ENCODE results near the gene WBP2. TPM values are rescaled to one million over a fixed set of nuclear protein-coding genes. Genes with fewer than 3 reads are reported as not detected.

Gene WBP2
- total RNA-seq, 2 donors from 2014 or later, result 74.3 to 82.7 TPM

DNA sequence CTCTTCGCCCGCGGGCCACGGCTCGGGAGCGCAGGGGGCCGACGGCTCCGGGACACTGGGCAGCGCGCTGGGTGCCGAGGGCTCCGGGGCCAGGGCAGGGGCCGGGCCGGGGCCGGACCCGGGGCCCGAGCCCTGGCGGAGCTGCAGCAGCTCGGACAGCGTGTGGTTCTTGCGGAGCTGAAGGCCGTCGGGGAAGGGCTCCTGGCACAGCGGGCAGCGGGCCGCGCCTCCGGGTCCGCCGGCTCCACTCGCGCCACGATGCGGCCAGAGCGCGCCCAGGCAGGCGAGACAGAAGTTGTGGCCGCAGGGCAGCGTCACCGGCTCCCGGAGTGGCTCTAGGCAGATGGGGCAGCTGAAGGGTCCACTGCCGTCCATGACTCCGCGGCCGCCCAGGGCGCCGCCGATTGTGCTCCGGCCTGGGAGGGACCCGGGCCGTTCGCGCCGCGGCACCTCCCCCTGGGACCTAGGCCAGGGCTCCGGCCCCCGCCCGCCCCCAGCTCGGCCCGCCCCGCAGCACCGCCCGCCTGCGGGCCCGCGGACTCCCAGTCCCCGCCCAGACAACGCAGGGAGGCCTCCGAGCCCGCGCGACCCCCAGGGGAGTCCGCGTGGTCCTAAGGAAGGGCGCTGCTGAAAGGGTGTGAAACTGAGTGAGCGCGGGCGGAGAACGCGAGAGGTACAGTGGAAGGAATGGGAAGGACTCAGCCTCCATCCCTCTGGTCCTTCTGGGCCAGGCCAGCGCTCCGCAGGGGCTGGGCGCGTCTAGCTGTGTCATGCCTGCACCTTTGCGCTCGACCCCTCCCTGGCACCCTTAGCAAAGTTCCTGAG lies 23.3 kb upstream of the WBP2 start, which contains the start of gene TRIM47:
TRIM47 (minus strand) TSS at position 408 of the 825 bp plus-strand sequence; CDS start at position 375, 33 bp downstream.
- no peaks in the 10 kb centered on the region for H3K36me3 Mint-ChIP-seq (ENCODE audit: low read depth)
- TF ChIP-seq, protein P1, sequence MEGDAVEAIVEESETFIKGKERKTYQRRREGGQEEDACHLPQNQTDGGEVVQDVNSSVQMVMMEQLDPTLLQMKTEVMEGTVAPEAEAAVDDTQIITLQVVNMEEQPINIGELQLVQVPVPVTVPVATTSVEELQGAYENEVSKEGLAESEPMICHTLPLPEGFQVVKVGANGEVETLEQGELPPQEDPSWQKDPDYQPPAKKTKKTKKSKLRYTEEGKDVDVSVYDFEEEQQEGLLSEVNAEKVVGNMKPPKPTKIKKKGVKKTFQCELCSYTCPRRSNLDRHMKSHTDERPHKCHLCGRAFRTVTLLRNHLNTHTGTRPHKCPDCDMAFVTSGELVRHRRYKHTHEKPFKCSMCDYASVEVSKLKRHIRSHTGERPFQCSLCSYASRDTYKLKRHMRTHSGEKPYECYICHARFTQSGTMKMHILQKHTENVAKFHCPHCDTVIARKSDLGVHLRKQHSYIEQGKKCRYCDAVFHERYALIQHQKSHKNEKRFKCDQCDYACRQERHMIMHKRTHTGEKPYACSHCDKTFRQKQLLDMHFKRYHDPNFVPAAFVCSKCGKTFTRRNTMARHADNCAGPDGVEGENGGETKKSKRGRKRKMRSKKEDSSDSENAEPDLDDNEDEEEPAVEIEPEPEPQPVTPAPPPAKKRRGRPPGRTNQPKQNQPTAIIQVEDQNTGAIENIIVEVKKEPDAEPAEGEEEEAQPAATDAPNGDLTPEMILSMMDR (conservative IDR thresholded peaks at IDR 0.05), result peak; percentile 29
- H3K9me3 Mint-ChIP-seq, result no peaks in the 10 kb centered on the region
- peak; percentile 87 for DNase-seq
- H3K4me3 Mint-ChIP-seq, result peak within 1 kb of the TSS; percentile 52
- H3K9ac ChIP-seq (ENCODE audit: extremely low read depth, low read length, poor library complexity, severe bottlenecking), result no peak within 1 kb of the TSS
- no peak within 1 kb of the TSS for H3K27ac ChIP-seq (ENCODE audit: low read depth, low read length)
- H3K4me1 ChIP-seq (ENCODE audit: control insufficient read depth, insufficient read depth, low read length), result no peaks in the 10 kb centered on the region
- no peak within 1 kb of the TSS for H3K4me3 ChIP-seq (ENCODE audit: low read length)
- peaks cover 50% of the 10 kb centered on the region for H3K27me3 Mint-ChIP-seq (ENCODE audit: insufficient read depth)
- H3K4me1 Mint-ChIP-seq, result peaks cover 10% of the 10 kb centered on the region
- H3K9me3 ChIP-seq (ENCODE audit: control insufficient read depth, low read length), result no peaks in the 10 kb centered on the region
- WGBS, 2 experiments (ENCODE audit: insufficient coverage in 1 of 2, insufficient read length in 1 of 2), result 8 to 13% methylated on average over 31 to 87 of the region's 87 CpGs
- no peaks in the 10 kb centered on the region for H3K36me3 ChIP-seq (ENCODE audit: control insufficient read depth, insufficient read depth, low read length)
- no peak within 1 kb of the TSS for H3K27ac Mint-ChIP-seq
- peaks cover 39% of the 10 kb centered on the region for H3K27me3 ChIP-seq (ENCODE audit: control insufficient read depth, insufficient read depth, low read length, poor library complexity, severe bottlenecking)

DNA sequence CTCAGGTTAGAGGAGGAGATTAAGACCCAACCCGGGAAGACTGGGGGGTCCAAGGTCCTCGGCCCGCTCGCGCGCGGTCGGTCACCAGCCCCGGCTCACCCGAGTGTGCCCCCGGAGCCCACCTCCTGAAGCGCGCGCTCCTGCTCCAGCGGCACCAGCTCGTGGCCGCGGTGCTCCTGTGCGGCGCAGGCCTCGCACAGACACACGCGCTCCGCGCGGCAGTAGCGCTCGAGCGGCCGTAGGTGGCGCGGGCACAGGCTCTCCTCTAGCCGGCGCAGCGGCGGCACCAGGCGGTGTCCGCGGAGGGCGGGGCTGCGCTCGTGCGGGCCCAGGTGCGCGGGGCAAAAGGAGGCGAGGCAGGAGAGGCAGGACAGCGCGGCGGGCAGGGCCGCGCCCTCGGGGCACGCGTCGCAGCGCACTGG lies 22.6 kb upstream of the WBP2 start:
- Mint-ChIP-seq H3K36me3 (ENCODE audit: low read depth) (no peaks in the 10 kb centered on the region), H3K4me3 (peak overlapping the region; percentile 52), H3K27ac (no peak overlapping the region), H3K27me3 (ENCODE audit: insufficient read depth) (peaks cover 50% of the 10 kb centered on the region), H3K4me1 (peaks cover 10% of the 10 kb centered on the region), H3K9me3 (no peaks in the 10 kb centered on the region)
- peak; percentile 95 for DNase-seq
- Histone ChIP-seq H3K4me3 (ENCODE audit: low read length) (no peak overlapping the region), H3K9me3 (ENCODE audit: control insufficient read depth, low read length) (no peaks in the 10 kb centered on the region), H3K4me1 (ENCODE audit: control insufficient read depth, insufficient read depth, low read length) (no peaks in the 10 kb centered on the region), H3K9ac (ENCODE audit: extremely low read depth, low read length, poor library complexity, severe bottlenecking) (no peak overlapping the region), H3K36me3 (ENCODE audit: control insufficient read depth, insufficient read depth, low read length) (no peaks in the 10 kb centered on the region), H3K27ac (ENCODE audit: low read depth, low read length) (no peak overlapping the region), H3K27me3 (ENCODE audit: control insufficient read depth, insufficient read depth, low read length, poor library complexity, severe bottlenecking) (peaks cover 39% of the 10 kb centered on the region)
- TF ChIP-seq, protein P1 (conservative IDR thresholded peaks at IDR 0.05), result peak; percentile 73
- 1 to 2% methylated on average over 30 to 56 of the region's 56 CpGs for WGBS, 2 experiments (ENCODE audit: insufficient coverage in 1 of 2, insufficient read length in 1 of 2)

DNA sequence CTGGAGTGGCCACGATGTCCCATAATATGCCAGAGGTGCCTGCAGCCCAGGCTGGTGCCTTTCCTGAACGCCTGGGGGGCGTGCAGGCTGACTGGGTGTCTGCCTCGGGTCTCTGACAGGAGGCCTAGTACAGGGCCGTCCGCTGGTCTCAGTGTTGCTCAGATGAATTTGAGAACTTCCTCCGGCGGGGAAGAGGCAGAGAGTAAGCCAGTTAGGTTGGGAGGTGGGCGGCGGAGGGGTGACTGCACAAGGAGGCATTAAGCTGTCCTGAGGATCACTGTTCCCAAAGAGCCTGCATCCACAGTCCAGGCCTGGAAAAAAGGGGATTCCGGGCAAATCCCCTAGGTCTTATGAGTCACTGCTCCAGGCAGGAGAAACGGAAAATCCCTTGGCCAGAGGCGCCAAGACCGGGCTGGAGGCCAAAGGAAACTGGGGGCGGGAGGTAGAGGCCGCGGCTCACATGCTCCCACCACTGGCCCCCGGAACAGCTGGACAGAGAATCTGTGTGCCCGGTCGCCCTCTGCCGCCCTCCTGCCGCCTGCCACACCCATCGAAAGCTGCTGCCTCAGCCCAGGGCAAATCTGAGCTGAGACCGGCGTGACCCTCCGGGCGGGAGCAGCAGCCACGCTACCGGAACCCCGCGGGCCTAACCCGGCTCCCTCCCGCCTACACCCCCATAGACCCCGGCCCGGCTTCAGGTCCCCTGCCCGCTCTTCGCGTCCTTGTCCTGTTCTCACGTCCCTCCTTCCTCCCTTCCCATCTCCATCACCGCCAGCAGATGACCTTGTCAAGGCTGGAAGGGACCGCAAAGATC lies 22.0 kb upstream of the WBP2 start:
- peaks cover 46% of the 10 kb centered on the region for H3K27me3 Mint-ChIP-seq (ENCODE audit: insufficient read depth)
- H3K36me3 Mint-ChIP-seq (ENCODE audit: low read depth), result no peaks in the 10 kb centered on the region
- peak overlapping the region; percentile 52 for H3K4me3 Mint-ChIP-seq
- DNase-seq, result peak; percentile 80
- no peaks in the 10 kb centered on the region for H3K4me1 ChIP-seq (ENCODE audit: control insufficient read depth, insufficient read depth, low read length)
- TF ChIP-seq, protein P1 (conservative IDR thresholded peaks at IDR 0.05), result no peak
- peaks cover 39% of the 10 kb centered on the region for H3K27me3 ChIP-seq (ENCODE audit: control insufficient read depth, insufficient read depth, low read length, poor library complexity, severe bottlenecking)
- WGBS, 2 experiments (ENCODE audit: insufficient coverage in 1 of 2, insufficient read length in 1 of 2), result 41 to 52% methylated on average over 20 to 41 of the region's 41 CpGs
- H3K4me1 Mint-ChIP-seq, result peaks cover 10% of the 10 kb centered on the region
- H3K9me3 Mint-ChIP-seq, result no peaks in the 10 kb centered on the region
- H3K27ac ChIP-seq (ENCODE audit: low read depth, low read length), result no peak overlapping the region
- H3K9me3 ChIP-seq (ENCODE audit: control insufficient read depth, low read length), result no peaks in the 10 kb centered on the region
- H3K9ac ChIP-seq (ENCODE audit: extremely low read depth, low read length, poor library complexity, severe bottlenecking), result no peak overlapping the region
- no peak overlapping the region for H3K27ac Mint-ChIP-seq
- no peak overlapping the region for H3K4me3 ChIP-seq (ENCODE audit: low read length)
- H3K36me3 ChIP-seq (ENCODE audit: control insufficient read depth, insufficient read depth, low read length), result no peaks in the 10 kb centered on the region
